GM03348 (cell line): ENCODE data around the gene LRRC4.

Experiments used
- DNase-seq: peaks from one replicate; pipeline ENCODE4 v3.0.0; 2012; ENCODE audit warnings: low spot score

LRRC4 gene

GRCh38 chr7:128059143-128059988, 28.1 kb upstream of the LRRC4 start:
- DNase-seq, result no peak

- no peak for DNase-seq
Measured at GRCh38 chr7:128057909-128058308, 26.7 kb upstream of the LRRC4 start.

- peak; percentile 78 for DNase-seq
Measured at GRCh38 chr7:128056901-128057300, 25.7 kb upstream of the LRRC4 start.

- peak; percentile 45 for DNase-seq
Measured at GRCh38 chr7:128055637-128056036, 24.4 kb upstream of the LRRC4 start.

GRCh38 chr7:128054511-128054910, 23.3 kb upstream of the LRRC4 start:
- no peak for DNase-seq

- no peak for DNase-seq
Measured at GRCh38 chr7:128053991-128054390, 22.8 kb upstream of the LRRC4 start.

- no peak for DNase-seq
Measured at GRCh38 chr7:128053023-128053422, 21.8 kb upstream of the LRRC4 start.

GRCh38 chr7:128052404-128052803, 21.2 kb upstream of the LRRC4 start:
- DNase-seq, result no peak

GRCh38 chr7:128045766-128046165, 14.5 kb upstream of the LRRC4 start:
- peak; percentile 61 for DNase-seq

- DNase-seq, result no peak
Measured at GRCh38 chr7:128045158-128045557, 13.9 kb upstream of the LRRC4 start.

- DNase-seq, result no peak
Measured at GRCh38 chr7:128044064-128044463, 12.8 kb upstream of the LRRC4 start.

- DNase-seq, result no peak
Measured at GRCh38 chr7:128042012-128042411, 10.8 kb upstream of the LRRC4 start.

GRCh38 chr7:128041203-128041602, 10.0 kb upstream of the LRRC4 start:
- DNase-seq, result peak; percentile 75

- no peak for DNase-seq
Measured at GRCh38 chr7:128040205-128040604, 9.0 kb upstream of the LRRC4 start.

- no peak for DNase-seq
Measured at GRCh38 chr7:128039544-128039953, 8.3 kb upstream of the LRRC4 start.

- DNase-seq, result no peak
Measured at GRCh38 chr7:128037880-128038619, 6.8 kb upstream of the LRRC4 start.

GRCh38 chr7:128037081-128037480, 5.8 kb upstream of the LRRC4 start:
- DNase-seq, result no peak

- DNase-seq, result no peak
Measured at GRCh38 chr7:128036226-128036940, 5.1 kb upstream of the LRRC4 start.

- DNase-seq, result peak; percentile 31
Measured at GRCh38 chr7:128035712-128036111, 4.5 kb upstream of the LRRC4 start.

GRCh38 chr7:128034825-128035224, 3.6 kb upstream of the LRRC4 start:
- DNase-seq, result no peak

- no peak for DNase-seq
Measured at GRCh38 chr7:128033246-128033645, 2.0 kb upstream of the LRRC4 start.

GRCh38 chr7:128032605-128033235, 1.5 kb upstream of the LRRC4 start:
- DNase-seq, result peak; percentile 60
